Left lobe of liver (tissue), 2 donors: Measurements from ENCODE around the gene KANSL3. TPM values are rescaled to one million over a fixed set of nuclear protein-coding genes. Genes with fewer than 3 reads are reported as not detected.

Experiments
- ATAC-seq: fragments of 200-7000 bp; cut with Tn5 transposase; one replicate; pipeline ENCODE4 v1.9.1; 2020; ENCODE audit warnings: mild to moderate bottlenecking, moderate library complexity
- DNase-seq: peaks from one replicate; pipeline ENCODE4 v3.0.0-alpha.2; 2020; ENCODE audit warnings: low spot score
- total RNA-seq: library from RNA; stranded (reverse); gene quantifications from one replicate; pipeline ENCODE4 v1.2.1, GENCODE V29; 2021
- donor health status: DM: no; HTN: no; CAD: no; lungs with moderate emphysema.
- donor health status: DM: no; HTN: yes; CAD: no.

The KANSL3 gene
- total RNA-seq, 1 donor from 2014 or later, result 18.5 TPM

GRCh38 chr2:96547203-96547641, 90.9 kb downstream of the KANSL3 start:
- DNase-seq, result no peak
- ATAC-seq, result no peak

- no peak for ATAC-seq
- DNase-seq, result no peak
These were observed 91.3 kb downstream of the KANSL3 start for GRCh38 chr2:96546797-96547196.

DNA sequence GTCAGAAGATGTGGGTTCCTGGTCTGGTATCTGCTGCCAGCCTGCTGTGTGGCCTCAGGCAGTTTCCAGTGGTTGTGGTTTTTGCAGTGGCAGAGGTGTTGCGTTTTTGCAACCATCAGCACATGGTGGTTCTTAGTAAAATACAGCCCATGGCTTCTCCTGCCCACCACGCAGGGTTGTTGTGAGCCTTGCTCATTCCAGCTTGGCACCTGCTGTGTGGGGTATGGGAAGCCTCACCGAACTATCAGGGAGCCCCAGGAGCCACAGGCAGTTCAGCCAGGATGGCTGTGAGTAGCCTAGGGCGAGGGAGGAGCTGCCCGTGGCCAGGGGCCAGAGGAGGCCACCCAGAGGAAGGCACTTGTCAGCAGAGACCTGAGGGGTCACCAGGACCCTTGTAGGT, 91.8 kb downstream of the KANSL3 start:
- no peak for DNase-seq
- ATAC-seq, result no peak

Other genes with a start within 250 kb of the KANSL3 start
- gene NEURL3, start 133.0 kb downstream of the KANSL3 start, total RNA-seq, result 0.43 TPM
- 18.9 TPM for gene ARID5A, start 101.6 kb downstream of the KANSL3 start, total RNA-seq
- 0.10 TPM for gene FER1L5, start 4.5 kb upstream of the KANSL3 start, total RNA-seq
- gene LMAN2L, start 101.8 kb upstream of the KANSL3 start, total RNA-seq, result 12.0 TPM
- gene CNNM4, start 122.6 kb upstream of the KANSL3 start, total RNA-seq, result 3.4 TPM
- 31.4 TPM for gene CNNM3, start 178.0 kb upstream of the KANSL3 start, total RNA-seq
- gene ANKRD23, start 205.7 kb upstream of the KANSL3 start, total RNA-seq, result 4.4 TPM
- gene ANKRD39, start 219.7 kb upstream of the KANSL3 start, total RNA-seq, result 9.5 TPM
- gene SEMA4C, start 231.8 kb upstream of the KANSL3 start, total RNA-seq, result 18.6 TPM